Measurements from ENCODE around the gene CHST14.

DNA sequence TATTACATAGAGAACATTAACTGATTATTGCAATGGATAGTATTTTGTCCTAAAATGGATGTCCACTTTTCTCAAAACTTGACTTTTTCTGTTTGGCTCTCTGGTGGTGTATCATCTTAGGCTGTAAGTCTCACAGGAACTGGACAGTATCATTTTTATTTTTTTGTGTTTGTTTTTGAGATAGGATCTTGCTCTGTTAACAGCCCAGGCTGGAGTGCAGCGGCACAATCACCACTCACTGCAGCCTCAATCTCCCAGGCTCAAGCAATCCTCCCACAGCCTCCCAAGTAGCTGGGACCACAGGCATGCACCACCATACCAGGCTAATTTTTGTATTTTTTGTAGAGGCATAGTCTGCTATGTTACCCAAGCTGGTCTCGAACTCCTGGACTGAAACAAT lies 13.1 kb downstream of the CHST14 start:
- TF ChIP-seq, protein P1, sequence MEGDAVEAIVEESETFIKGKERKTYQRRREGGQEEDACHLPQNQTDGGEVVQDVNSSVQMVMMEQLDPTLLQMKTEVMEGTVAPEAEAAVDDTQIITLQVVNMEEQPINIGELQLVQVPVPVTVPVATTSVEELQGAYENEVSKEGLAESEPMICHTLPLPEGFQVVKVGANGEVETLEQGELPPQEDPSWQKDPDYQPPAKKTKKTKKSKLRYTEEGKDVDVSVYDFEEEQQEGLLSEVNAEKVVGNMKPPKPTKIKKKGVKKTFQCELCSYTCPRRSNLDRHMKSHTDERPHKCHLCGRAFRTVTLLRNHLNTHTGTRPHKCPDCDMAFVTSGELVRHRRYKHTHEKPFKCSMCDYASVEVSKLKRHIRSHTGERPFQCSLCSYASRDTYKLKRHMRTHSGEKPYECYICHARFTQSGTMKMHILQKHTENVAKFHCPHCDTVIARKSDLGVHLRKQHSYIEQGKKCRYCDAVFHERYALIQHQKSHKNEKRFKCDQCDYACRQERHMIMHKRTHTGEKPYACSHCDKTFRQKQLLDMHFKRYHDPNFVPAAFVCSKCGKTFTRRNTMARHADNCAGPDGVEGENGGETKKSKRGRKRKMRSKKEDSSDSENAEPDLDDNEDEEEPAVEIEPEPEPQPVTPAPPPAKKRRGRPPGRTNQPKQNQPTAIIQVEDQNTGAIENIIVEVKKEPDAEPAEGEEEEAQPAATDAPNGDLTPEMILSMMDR (IDR thresholded peaks at IDR 0.05 in 8 of 11, conservative IDR thresholded peaks at IDR 0.05 in 3 of 11) = no peak
- no peak for TF ChIP-seq POLR2AphosphoS5 (IDR thresholded peaks at IDR 0.05)
- TF ChIP-seq POLR2A (IDR thresholded peaks at IDR 0.05) = no peak
